HCT116 (cell line): ENCODE data around the gene SMIM32. TPM values are rescaled to one million over a fixed set of nuclear protein-coding genes. Genes with fewer than 3 reads are reported as not detected.

ENCODE experiments used
- ATAC-seq: fragments of 200-7000 bp; cut with Tn5 transposase; 2 replicates; pipeline ENCODE4 v1.9.1; 2020; ENCODE audit warnings: mild to moderate bottlenecking, moderate library complexity
- BruUV-seq: library from RNA; stranded (reverse); fragments of 400-500 nt; replicated peaks from 2 replicates; lab custom pipeline; 2021; lab: Mats Ljungman, UMichigan
- CTCF ChIA-PET: fragments of 300-600 bp; sonication (Branson Sonifier 250); formaldehyde crosslinking; loops from one replicate; lab custom pipeline; 2021; ENCODE audit warnings: antibody characterized with exemption; lab: Charles Lee
- POLR2A ChIA-PET: fragments of 300-600, 350-600 bp; sonication (Branson Sonifier 250); formaldehyde crosslinking; loops from one replicate; lab custom pipeline; 2021; ENCODE audit warnings: antibody characterized with exemption; lab: Charles Lee
- RAD21 ChIA-PET, 2 experiments: fragments of 300-600 bp; sonication (Branson Sonifier 250); formaldehyde crosslinking; loops; one replicate each; lab custom pipeline; 2023; ENCODE audit warnings: low total read pairs in 2 of 2; ENCODE audit not compliant: uncharacterized antibody in 2 of 2, unreplicated experiment in 2 of 2, low non-redundant PET in 1 of 2; lab: Charles Lee
- DNase-seq: peaks from one replicate; pipeline ENCODE4 v3.0.0-alpha.2; 2010; ENCODE audit warnings: low read depth, low spot score
- H2AFZ ChIP-seq: fragments of 200-600 bp; shearing (Covaris generic), sonication (generic); 2 replicates; pipeline ENCODE4 v1.6.1; 2017; ENCODE audit warnings: low read depth, mixed run types, mixed read lengths, antibody characterized with exemption, low read length; ENCODE audit not compliant: poor library complexity, severe bottlenecking
- H3K27ac ChIP-seq: 2 replicates; pipeline ENCODE4 v1.5.1; 2012; ENCODE audit warnings: low read depth, low read length
- H3K27me3 ChIP-seq: fragments of 200-600 bp; sonication (generic); 2 replicates; pipeline ENCODE4 v1.6.1; 2016; ENCODE audit warnings: mixed run types, low read length, mixed read lengths; ENCODE audit not compliant: insufficient read depth
- H3K36me3 ChIP-seq, 2 experiments: fragments of 200-500 bp in 1 of 2; fragments of 200-600 bp in 1 of 2; sonication (Bioruptor generic) in 1 of 2; sonication (generic) in 1 of 2; 2 replicates each; pipeline versions ENCODE4 v1.5.1 to v1.6.1; 2014 to 2016; ENCODE audit warnings: low read length in 2 of 2, inconsistent platforms in 1 of 2, mixed read lengths in 1 of 2, mixed run types in 1 of 2; ENCODE audit not compliant: insufficient read depth in 2 of 2, control insufficient read depth in 1 of 2
- H3K4me1 ChIP-seq, 2 experiments: fragments of 200-600 bp in 1 of 2; sonication (generic) in 1 of 2; 2 replicates each; pipeline versions ENCODE4 v1.5.1 to v1.6.1; 2012 to 2017; ENCODE audit warnings: low read length in 2 of 2, inconsistent platforms in 1 of 2, mild to moderate bottlenecking in 1 of 2, mixed read lengths in 1 of 2, mixed run types in 1 of 2, moderate library complexity in 1 of 2; ENCODE audit not compliant: insufficient read depth in 2 of 2, control insufficient read depth in 1 of 2
- H3K4me2 ChIP-seq: fragments of 200-600 bp; sonication (generic); 2 replicates; pipeline ENCODE4 v1.6.1; 2017; ENCODE audit warnings: mixed run types, low read length, mixed read lengths
- H3K4me3 ChIP-seq, 2 experiments: fragments of 200-600 bp in 1 of 2; sonication (generic) in 1 of 2; replicated peaks in 1 of 2; 2 replicates each; pipeline ENCODE4 v1.5.1; 2011 to 2016; ENCODE audit warnings: low read length in 2 of 2, control low read depth in 1 of 2, low read depth in 1 of 2, mild to moderate bottlenecking in 1 of 2, mixed read lengths in 1 of 2, mixed run types in 1 of 2
- H3K79me2 ChIP-seq: fragments of 200-600 bp; sonication (generic); 2 replicates; pipeline ENCODE4 v1.6.1; 2017; ENCODE audit warnings: mild to moderate bottlenecking, mixed run types, low read length, moderate library complexity, mixed read lengths; ENCODE audit not compliant: insufficient read depth
- H3K9ac ChIP-seq: fragments of 200-600 bp; sonication (generic); 2 replicates; pipeline ENCODE4 v1.6.1; 2016; ENCODE audit warnings: low read length, mixed read lengths
- H3K9me2 ChIP-seq: fragments of 200-600 bp; sonication (generic), shearing (Covaris generic); 2 replicates; pipeline ENCODE4 v1.6.1; 2017; ENCODE audit warnings: mixed run types, mild to moderate bottlenecking, moderate library complexity; ENCODE audit not compliant: insufficient read depth
- H3K9me3 ChIP-seq, 2 experiments: fragments of 200-500 bp in 1 of 2; fragments of 200-600 bp in 1 of 2; sonication (Bioruptor generic) in 1 of 2; sonication (generic) in 1 of 2; 2 replicates each; pipeline ENCODE4 v1.6.1; 2014 to 2017; ENCODE audit warnings: low read length in 2 of 2, mixed read lengths in 2 of 2, inconsistent platforms in 1 of 2, low read depth in 1 of 2, mild to moderate bottlenecking in 1 of 2, mixed run types in 1 of 2, moderate library complexity in 1 of 2; ENCODE audit not compliant: control insufficient read depth in 1 of 2, insufficient read depth in 1 of 2
- H4K20me1 ChIP-seq: fragments of 200-600 bp; sonication (generic), shearing (Covaris generic); 2 replicates; pipeline ENCODE4 v1.6.1; 2017; ENCODE audit warnings: mixed run types, mild to moderate bottlenecking, moderate library complexity; ENCODE audit not compliant: insufficient read depth
- CBX3 ChIP-seq: IDR thresholded peaks from 2 replicates; pipeline ENCODE4 v1.6.1; 2012; ENCODE audit warnings: low read depth
- CEBPB ChIP-seq: IDR thresholded peaks from 2 replicates; pipeline ENCODE4 v1.6.1; 2012; ENCODE audit warnings: low read depth
- EZH2 ChIP-seq: fragments of 200-600 bp; sonication (generic); IDR thresholded peaks from 2 replicates; pipeline ENCODE4 v1.6.1; 2017; ENCODE audit warnings: antibody characterized with exemption, mixed run types
- FOSL1 ChIP-seq: IDR thresholded peaks from 2 replicates; pipeline ENCODE4 v1.6.1; 2012; ENCODE audit warnings: low read depth
- JUND ChIP-seq: IDR thresholded peaks from 2 replicates; pipeline ENCODE4 v1.6.1; 2012
- RAD21 ChIP-seq: IDR thresholded peaks from 2 replicates; pipeline ENCODE4 v1.6.1; 2012; ENCODE audit warnings: low read depth, mild to moderate bottlenecking
- SP1 ChIP-seq: IDR thresholded peaks from 2 replicates; pipeline ENCODE4 v1.6.1; 2012; ENCODE audit warnings: low read depth
- SRF ChIP-seq: IDR thresholded peaks from 2 replicates; pipeline ENCODE4 v1.6.1; 2012; ENCODE audit warnings: low read depth
- intact Hi-C: fragments of 100-400 bp; cut with micrococcal nuclease; formaldehyde crosslinking; loops from 2 replicates; pipeline ENCODE4 v1.10.0; 2022
- total RNA-seq: library from RNA; stranded (reverse); gene quantifications from one replicate; pipeline ENCODE4 v1.2.1, GENCODE V29; 2021; ENCODE audit not compliant: unreplicated experiment
- TF ChIP-seq, protein P1 (sequence below): IDR thresholded peaks from 2 replicates; pipeline ENCODE4 v1.6.1; 2012
- TF ChIP-seq, protein P2 (sequence below): IDR thresholded peaks from 2 replicates; pipeline ENCODE4 v1.6.1; 2012
- TF ChIP-seq, protein P3 (sequence below): IDR thresholded peaks from 2 replicates; pipeline ENCODE4 v1.6.1; 2012; ENCODE audit warnings: low read depth

The SMIM32 gene
- total RNA-seq, 1 experiment from 2014 or later = not detected

DNA sequence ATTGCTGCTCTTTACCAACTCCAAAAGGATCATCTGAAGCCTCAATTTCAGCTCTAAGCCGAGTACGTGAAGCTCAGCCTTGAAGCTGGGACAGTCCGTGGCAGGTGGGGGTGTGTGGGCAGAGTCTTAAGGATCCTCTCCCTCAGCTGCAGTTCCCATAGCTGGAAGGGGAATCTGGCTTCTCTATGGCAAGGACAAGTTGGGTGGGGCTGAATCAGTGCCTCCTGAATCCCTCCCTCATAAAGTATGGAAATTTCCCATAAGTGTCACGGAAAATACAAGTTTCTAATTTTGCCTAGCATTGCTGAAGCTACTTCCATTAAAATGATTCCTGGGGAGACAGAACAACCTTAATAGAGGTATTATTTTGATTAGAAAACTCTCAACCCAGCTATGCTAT is 47.9 kb upstream of the SMIM32 start:
- Histone ChIP-seq H3K4me2 (no peak overlapping the region), H3K4me1 (no peaks in the 10 kb centered on the region), H4K20me1 (no peaks in the 10 kb centered on the region), H3K4me3 (no peak overlapping the region), H3K9ac (no peak overlapping the region), H3K27ac (no peak overlapping the region), H3K27me3 (peaks cover 12% of the 10 kb centered on the region; the same call in 1 of the 2 replicates), H2AFZ (no peak overlapping the region), H3K79me2 (no peaks in the 10 kb centered on the region), H3K9me2 (no peaks in the 10 kb centered on the region), H3K36me3 (no peaks in the 10 kb centered on the region), H3K9me3 (no peaks in the 10 kb centered on the region)
- DNase-seq = no peak
- ChIA-PET RAD21 (no interaction called here), CTCF (no interaction called here), POLR2A (no interaction called here)
- intact Hi-C loops = no loop called here
- BruUV-seq = no TSS peak
- no peak for TF ChIP-seq CBX3
- TF ChIP-seq RAD21 = no peak
- TF ChIP-seq CEBPB = no peak
- TF ChIP-seq, protein P1, sequence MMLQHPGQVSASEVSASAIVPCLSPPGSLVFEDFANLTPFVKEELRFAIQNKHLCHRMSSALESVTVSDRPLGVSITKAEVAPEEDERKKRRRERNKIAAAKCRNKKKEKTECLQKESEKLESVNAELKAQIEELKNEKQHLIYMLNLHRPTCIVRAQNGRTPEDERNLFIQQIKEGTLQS = no peak
- TF ChIP-seq SRF = no peak
- TF ChIP-seq FOSL1 = no peak
- TF ChIP-seq, protein P2, sequence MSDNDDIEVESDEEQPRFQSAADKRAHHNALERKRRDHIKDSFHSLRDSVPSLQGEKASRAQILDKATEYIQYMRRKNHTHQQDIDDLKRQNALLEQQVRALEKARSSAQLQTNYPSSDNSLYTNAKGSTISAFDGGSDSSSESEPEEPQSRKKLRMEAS = no peak
- TF ChIP-seq JUND = no peak
- no peak for TF ChIP-seq EZH2
- TF ChIP-seq, protein P3, sequence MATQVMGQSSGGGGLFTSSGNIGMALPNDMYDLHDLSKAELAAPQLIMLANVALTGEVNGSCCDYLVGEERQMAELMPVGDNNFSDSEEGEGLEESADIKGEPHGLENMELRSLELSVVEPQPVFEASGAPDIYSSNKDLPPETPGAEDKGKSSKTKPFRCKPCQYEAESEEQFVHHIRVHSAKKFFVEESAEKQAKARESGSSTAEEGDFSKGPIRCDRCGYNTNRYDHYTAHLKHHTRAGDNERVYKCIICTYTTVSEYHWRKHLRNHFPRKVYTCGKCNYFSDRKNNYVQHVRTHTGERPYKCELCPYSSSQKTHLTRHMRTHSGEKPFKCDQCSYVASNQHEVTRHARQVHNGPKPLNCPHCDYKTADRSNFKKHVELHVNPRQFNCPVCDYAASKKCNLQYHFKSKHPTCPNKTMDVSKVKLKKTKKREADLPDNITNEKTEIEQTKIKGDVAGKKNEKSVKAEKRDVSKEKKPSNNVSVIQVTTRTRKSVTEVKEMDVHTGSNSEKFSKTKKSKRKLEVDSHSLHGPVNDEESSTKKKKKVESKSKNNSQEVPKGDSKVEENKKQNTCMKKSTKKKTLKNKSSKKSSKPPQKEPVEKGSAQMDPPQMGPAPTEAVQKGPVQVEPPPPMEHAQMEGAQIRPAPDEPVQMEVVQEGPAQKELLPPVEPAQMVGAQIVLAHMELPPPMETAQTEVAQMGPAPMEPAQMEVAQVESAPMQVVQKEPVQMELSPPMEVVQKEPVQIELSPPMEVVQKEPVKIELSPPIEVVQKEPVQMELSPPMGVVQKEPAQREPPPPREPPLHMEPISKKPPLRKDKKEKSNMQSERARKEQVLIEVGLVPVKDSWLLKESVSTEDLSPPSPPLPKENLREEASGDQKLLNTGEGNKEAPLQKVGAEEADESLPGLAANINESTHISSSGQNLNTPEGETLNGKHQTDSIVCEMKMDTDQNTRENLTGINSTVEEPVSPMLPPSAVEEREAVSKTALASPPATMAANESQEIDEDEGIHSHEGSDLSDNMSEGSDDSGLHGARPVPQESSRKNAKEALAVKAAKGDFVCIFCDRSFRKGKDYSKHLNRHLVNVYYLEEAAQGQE = no peak
- TF ChIP-seq SP1 = no peak
- ATAC-seq = no peak
